GM18519 (cell line): Measurements from ENCODE around the gene MGAT2.
A peak's percentile ranks its signal among the peaks of the same experiment; 100 is the strongest.
"Not testable (repeated sequence)": the region's sequence is repeated elsewhere in the genome, so short reads cannot be mapped to it uniquely, and the experiment has no call there.

Experiments
- ATAC-seq: cut with Tn5 transposase; IDR thresholded peaks from one replicate; pipeline ENCODE4 v1.9.1; 2021; ENCODE audit warnings: mild to moderate bottlenecking, moderate library complexity; ENCODE audit not compliant: unreplicated experiment, low FRiP score

The MGAT2 gene

DNA sequence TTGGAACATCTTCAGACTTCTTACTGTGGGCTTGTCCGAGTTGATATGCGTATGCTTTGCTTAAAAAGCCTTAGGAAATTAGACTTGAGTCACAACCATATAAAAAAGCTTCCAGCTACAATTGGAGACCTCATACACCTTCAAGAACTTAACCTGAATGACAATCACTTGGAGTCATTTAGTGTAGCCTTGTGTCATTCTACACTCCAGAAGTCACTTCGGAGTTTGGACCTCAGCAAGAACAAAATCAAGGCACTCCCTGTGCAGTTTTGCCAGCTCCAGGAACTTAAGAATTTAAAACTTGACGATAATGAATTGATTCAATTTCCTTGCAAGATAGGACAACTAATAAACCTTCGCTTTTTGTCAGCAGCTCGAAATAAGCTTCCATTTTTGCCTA, 13.0 kb upstream of the MGAT2 start:
- ATAC-seq, result no peak

- ATAC-seq, result no peak
Observed at GRCh38 chr14:49612251-49612650, 8.3 kb upstream of the MGAT2 start.

DNA sequence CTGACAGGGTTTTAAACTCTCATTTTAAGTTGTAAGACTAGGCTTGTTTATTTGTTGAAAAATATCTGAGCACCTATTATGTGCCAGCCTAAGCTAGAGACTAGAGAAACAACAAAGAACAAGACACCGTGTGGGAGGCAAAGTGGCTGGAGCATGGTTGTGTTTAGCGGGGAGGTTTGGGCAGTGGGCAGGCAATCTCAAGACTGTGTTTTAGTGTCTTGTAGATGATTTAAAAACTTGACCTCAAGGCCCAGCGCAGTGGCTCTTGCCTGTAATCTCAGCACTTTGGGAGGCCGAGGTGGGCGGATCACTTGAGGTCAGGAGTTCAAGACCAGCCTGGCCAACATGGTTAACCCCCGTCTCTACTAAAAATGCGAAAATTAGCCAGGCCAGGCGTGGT, 7.9 kb upstream of the MGAT2 start:
- no peak for ATAC-seq

DNA sequence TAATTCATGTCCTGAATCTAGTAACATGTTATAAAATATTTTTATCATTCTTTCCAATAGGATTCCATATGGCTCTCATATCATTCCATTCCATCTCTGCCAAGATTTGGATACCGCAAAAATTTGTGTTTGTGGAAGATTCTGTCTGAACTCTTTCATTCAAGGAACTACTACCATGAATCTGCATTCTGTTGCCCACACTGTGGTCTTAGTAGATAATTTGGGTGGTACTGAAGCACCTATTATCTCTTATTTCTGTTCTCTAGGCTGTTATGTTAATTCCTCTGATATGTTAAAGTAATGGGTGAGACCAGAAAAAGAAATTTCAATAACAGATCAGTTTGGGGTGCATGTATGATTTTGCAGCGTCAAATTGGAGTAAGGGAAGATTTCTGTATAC, 6.4 kb upstream of the MGAT2 start:
- ATAC-seq, result no peak

GRCh38 chr14:49615776-49616175, 4.8 kb upstream of the MGAT2 start:
- ATAC-seq, result no peak

GRCh38 chr14:49617852-49618519, 2.6 kb upstream of the MGAT2 start:
- no peak for ATAC-seq

GRCh38 chr14:49619273-49619672, 1.3 kb upstream of the MGAT2 start:
- ATAC-seq, result not testable (repeated sequence)

DNA sequence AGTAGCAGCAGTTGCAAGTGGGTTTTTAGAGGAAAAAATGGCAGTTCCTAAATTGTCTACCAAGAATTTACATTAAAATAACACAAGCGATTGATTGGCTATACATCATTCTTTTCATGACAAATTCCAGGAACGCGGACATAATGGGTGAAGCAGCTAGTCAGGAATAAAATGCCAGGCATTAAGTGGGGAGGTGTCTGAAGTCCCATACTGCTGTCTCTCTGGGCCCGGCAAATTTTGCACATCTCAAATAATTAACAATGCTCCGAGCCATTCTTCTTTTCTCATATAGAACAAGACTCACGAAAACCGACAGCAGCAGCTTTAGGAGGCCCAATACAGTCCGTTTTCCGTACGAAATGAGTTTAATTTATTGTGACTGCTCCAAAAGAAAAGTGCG, 869 bp upstream of the MGAT2 start:
- ATAC-seq, result no peak

- ATAC-seq, result no peak
Observed at GRCh38 chr14:49621114-49621881, 699 bp downstream of the MGAT2 start.

GRCh38 chr14:49622022-49622607, 1.5 kb downstream of the MGAT2 start:
- ATAC-seq, result no peak

- no peak for ATAC-seq
Observed at GRCh38 chr14:49623387-49623786, 2.8 kb downstream of the MGAT2 start.

DNA sequence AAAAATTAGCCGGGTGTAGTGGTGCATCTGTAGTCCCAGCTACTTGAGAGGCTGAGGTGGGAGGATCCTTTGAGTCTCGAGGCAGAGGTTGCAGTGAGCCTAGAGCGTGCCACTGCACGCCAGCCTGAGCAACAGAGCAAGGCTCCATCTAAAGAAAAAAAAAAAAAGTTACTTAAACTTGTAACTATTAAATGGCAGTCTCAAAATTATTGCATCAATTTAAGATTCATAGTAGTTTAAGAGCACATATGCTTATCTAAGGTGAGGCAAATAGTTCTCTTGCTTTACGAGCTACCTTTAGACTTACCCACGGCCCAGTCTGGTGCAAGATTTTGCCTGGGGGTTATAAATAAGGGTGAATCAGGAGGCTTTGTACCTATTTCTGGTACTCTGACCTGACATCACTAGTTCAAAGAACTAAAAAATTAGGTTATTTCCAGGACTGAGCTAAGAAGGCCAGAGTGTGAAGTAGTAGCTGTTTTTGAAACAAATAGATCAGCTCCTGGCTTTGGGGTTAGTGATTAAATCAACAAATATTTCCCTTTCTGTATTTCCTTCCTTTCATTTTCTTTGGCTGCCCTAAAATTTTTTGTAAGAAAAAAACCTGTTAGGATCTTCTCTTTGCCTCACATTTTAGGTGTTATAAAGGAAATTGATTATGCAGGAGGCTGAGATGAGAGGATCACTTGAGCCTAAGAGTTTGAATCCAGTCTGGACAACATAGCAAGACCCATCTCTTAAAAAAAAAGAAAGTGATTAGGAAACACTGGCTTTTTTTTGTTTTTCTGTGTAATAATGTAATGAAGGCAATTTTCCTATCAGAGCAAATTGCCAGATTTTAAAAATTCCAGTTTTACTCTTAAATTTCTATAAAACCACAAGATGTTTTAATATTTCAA, 3.6 kb downstream of the MGAT2 start:
- ATAC-seq, result no peak

DNA sequence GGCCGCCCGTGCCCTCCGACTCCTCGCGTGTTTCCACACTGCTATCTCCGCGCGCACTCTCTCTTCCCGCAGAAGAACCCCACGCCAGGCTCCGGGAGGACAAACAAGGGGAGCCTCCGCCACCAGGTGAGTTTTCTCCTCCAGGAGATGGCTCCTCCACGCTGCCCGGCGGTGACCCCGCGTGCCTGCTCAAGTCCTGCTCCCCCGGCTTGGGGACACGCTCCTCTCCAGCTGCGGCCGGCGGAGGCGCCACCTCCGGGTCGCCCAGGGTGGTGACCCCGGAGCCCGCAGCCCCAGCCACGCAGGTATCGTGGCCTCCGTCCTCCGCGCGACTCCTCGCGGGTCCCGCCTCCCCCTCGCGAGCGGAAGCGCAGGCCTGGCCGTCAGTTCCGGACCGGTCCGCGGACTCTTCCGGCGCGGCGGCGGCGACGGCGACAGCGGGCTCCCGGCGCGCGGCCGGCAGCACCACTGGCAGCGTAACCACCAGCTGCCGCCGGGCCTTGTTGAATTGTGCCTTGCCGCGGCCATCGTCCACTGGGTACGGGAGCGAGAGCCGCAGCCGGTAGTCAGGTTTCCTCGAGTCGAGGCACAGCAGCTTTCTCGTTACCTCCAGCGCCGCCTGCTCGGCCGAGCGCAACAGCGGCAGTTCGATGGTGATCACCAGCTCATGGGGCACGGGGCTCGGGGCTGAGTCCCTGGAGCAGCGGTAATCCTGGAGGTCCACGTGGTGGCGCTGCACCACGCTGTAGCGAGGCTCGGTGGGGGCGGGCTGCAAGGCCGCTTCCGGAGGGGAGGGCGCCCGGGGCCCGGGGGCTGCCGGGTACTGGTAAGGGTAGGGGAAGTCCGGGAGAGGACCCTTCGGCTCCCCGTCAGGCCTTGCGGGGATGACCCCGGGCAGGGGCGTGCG, 13.3 kb downstream of the MGAT2 start:
- peak; percentile 64 for ATAC-seq

DNA sequence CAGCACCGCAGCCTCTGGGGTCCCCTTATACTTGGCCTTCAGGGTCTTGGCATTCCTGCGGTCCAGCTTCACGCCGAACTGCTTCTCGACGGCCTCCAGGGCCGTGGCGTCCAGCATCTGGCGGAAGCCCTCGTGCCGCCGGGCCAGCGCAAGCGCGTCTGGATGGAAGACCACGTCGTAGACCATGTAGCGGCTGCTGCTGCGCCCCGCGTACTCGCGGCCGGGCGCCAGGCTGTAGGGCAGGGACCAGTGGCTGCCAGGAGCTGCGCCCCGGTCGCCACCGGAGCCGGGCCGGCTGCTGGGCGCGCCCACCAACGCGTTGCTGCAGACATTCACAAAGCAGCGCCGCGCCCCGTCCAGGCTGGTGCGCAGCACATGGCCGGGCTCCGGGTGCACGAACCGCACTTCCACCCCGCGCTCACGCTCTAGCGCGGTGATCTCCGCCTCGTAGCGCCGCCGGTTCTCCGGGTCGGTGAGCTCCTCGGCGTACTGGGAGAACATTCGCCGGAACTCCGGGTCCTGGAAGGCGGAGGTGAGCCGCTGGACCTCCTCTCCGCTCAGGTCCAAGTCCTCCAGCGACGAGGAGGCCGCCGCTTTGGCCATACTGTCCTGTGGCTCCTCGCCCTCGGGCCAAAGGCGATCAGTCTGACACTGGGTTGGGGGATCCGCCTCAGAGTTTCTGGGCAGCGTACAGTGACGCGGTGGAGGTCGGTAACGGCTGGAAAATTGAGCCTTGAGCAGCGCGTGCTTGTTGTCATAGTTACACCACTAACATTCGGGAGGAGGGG, 14.1 kb downstream of the MGAT2 start, which contains the start of gene DNAAF2:
DNAAF2 (minus strand) TSS at position 698 of the 788 bp plus-strand sequence; CDS start at position 603, 95 bp downstream.
- peak; percentile 19 for ATAC-seq

GRCh38 chr14:49636866-49637265, 16.3 kb downstream of the MGAT2 start:
- no peak for ATAC-seq

DNA sequence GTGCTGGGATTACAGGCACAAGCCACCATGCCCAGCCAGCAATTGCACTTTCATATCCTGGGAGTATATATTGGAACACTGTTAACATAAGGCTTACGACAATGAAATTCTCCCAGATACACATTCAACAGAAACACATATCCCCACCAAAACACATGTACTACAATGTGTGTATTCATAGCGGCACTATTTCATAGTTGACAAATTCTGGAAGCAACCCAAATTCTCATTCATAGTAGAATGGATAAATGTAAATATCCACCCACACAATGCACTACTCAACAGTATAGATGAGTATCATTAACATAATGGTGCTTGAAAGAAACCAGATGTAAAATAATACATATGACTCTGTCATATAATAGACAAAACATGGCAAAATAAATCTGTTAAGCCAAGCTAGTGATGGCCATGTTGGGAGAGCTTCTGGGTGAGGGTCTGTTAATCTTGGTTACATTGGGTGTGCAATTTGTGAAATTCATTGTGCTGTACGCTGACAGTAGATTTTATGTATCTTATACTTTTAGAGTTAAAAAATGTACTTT, 17.0 kb downstream of the MGAT2 start:
- no peak for ATAC-seq

GRCh38 chr14:49640540-49641417, 20.2 kb downstream of the MGAT2 start:
- ATAC-seq, result no peak

GRCh38 chr14:49641697-49642129, 21.1 kb downstream of the MGAT2 start:
- no peak for ATAC-seq
